Cardiac fibroblast (primary cell): ENCODE data around the gene LYL1.

Source experiments
- DNase-seq, 2 donors: peaks; one replicate each; pipeline versions ENCODE4 v3.0.0 to v3.0.0-alpha.2; 2010; ENCODE audit warnings: low read depth in 2 of 2
- H3K4me3 ChIP-seq, 2 donors: replicated peaks in 1 of 2; 1 replicate in 1 of 2; 2 replicates in 1 of 2; pipeline ENCODE4 v1.5.1; 2011; ENCODE audit warnings: low read depth in 2 of 2, low read length in 2 of 2, mild to moderate bottlenecking in 2 of 2, moderate library complexity in 1 of 2
- TF ChIP-seq, protein P1 (sequence below): IDR thresholded peaks from one replicate; pipeline ENCODE4 v1.5.1; 2011; ENCODE audit warnings: low read depth, mild to moderate bottlenecking, low read length, inconsistent platforms

LYL1 gene

DNA sequence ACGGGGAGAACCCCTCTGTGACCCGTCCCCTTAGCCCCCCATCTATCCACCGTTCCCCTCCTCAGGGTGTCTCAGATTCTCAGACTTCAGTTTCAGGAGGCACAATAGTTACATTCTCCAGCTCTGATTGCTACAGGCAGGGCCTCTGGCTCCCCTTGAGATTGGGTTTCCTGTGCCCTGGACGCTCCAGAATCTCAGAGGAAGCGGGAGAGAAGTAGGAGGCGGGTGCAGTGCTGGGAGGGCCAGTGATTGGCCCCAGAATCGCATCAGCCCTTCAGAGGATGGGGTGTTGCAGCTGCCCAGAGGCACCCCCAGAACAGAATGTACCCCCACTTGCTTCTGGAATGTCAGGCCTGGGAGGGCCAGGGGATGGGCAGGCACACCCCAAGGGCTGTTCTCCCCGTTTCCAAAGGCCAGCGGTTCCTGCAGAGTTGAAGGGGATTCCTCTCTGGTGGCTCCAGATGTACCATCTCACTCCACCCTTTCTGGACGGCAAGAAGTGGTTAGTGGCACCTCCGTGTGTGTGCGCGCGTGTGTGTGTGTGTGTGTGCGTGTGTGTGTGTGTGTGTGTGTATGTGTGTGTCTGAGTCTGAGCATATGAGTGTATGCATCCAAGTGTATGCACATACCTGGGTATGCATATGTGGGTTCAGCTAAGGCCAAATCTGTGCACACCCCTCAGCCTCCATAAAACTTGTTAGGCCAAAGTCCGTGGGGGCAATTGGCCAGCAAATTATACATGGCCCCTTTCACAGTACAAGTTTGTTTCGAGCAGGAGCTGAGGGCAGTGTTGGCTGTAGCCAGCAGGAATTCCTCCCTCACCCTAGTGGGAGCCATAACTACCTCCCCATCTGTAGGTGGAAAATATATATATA lies 35.5 kb downstream of the LYL1 start:
- peak in 1 of 2 donors; percentile 30 for DNase-seq
- TF ChIP-seq, protein P1, sequence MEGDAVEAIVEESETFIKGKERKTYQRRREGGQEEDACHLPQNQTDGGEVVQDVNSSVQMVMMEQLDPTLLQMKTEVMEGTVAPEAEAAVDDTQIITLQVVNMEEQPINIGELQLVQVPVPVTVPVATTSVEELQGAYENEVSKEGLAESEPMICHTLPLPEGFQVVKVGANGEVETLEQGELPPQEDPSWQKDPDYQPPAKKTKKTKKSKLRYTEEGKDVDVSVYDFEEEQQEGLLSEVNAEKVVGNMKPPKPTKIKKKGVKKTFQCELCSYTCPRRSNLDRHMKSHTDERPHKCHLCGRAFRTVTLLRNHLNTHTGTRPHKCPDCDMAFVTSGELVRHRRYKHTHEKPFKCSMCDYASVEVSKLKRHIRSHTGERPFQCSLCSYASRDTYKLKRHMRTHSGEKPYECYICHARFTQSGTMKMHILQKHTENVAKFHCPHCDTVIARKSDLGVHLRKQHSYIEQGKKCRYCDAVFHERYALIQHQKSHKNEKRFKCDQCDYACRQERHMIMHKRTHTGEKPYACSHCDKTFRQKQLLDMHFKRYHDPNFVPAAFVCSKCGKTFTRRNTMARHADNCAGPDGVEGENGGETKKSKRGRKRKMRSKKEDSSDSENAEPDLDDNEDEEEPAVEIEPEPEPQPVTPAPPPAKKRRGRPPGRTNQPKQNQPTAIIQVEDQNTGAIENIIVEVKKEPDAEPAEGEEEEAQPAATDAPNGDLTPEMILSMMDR: no peak

DNA sequence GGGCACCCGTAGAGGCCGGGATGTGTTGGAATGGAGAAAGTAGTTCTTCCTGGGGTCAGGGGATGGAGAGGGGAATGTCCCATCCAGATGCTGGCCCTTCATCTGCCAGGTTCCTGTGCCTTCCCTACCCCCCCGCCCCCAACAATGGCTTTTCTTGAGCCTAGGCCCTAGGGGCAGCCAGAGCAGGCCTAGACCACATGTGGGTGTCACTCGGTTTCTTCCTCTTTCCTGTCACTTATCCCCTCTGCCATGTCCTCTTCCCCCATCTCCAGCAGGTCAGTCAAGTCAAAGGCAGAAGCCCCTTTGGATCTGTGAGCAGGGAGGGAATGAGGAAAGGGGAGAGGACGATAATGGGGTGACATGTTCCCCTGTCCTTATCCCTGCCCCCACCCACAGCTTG lies 36.4 kb downstream of the LYL1 start:
- H3K4me3 ChIP-seq: no peak overlapping the region
- TF ChIP-seq, protein P1: no peak
- no peak for DNase-seq

More for the DNA sequence above, 35.5 kb downstream of the LYL1 start:
- H3K4me3 ChIP-seq: no peak overlapping the region

DNA sequence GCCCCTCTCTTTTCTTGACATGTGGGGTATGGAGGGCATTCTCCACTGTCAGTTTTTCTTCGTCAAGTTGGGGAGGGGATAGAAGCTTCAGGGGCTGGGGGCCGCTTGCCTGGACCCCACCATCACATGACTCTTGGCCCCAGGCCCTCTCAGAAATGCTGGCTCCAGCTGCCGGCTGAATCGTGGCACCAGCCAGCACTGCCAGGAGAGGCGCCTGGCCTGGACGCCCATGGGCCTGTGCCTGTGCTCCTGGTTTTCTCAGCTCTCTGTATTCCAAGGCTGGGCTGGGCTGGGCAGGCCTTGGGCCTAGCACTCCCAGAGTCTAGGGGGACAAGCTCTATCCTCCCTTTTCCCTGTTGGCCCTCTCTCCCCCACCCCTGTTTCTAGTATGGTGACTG lies 38.6 kb downstream of the LYL1 start:
- H3K4me3 ChIP-seq: no peak overlapping the region
- DNase-seq: no peak
- TF ChIP-seq, protein P1: no peak

DNA sequence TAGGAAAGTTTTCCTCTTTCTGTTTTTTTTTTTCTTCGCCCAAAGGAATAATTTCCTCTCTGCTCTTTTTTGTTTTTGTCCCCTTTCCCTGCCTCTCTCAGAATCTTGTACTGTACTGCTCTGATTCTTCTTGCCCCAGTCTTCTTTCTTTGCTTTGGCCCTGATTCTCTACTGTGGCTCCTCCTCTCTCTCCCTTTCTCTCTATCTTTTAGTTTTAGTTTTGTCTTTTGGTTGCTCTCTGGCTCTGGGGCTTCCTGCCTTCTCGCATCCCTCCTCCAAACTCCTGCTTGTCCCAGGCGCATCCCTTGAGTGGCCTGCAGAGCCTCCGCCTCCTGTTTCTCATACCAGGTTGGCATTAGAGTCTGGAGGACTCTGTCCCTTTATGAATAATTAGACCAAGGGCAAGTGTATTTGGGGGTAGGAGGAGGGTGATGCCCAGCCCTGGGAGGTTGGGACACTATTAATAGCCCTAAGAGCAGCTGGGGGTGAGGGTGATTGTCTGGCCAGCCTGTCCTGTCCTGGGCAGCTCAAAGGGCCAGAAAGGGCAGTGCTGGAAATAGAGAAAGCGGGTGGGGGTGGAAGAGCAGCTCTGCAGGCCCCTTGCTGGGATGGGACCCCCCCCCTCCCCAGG lies 39.1 kb downstream of the LYL1 start:
- no peak overlapping the region for H3K4me3 ChIP-seq
- TF ChIP-seq, protein P1: no peak
- peak in 1 of 2 donors; percentile 16 for DNase-seq

DNA sequence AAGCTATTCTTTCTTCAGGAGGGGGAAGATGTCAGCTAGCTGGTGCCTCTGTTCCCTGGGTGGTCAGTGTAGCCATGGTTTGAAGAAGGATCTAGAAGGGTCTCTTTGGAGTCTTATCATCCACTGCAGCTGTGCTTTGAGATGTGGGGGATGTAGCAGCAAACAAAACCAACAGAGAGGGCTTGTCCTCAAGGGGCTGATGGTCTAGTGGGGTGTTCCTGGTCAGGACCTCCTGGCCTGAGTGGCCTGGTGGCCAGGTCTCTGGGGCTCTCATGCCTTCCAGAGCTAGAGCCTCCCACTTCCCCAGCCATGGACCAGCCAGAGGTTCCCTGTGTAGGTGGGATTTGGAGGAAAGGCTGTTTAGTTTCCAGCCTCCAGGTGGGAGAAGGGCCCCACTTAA lies 40.3 kb downstream of the LYL1 start:
- H3K4me3 ChIP-seq: no peak overlapping the region
- no peak for DNase-seq
- TF ChIP-seq, protein P1: no peak

DNA sequence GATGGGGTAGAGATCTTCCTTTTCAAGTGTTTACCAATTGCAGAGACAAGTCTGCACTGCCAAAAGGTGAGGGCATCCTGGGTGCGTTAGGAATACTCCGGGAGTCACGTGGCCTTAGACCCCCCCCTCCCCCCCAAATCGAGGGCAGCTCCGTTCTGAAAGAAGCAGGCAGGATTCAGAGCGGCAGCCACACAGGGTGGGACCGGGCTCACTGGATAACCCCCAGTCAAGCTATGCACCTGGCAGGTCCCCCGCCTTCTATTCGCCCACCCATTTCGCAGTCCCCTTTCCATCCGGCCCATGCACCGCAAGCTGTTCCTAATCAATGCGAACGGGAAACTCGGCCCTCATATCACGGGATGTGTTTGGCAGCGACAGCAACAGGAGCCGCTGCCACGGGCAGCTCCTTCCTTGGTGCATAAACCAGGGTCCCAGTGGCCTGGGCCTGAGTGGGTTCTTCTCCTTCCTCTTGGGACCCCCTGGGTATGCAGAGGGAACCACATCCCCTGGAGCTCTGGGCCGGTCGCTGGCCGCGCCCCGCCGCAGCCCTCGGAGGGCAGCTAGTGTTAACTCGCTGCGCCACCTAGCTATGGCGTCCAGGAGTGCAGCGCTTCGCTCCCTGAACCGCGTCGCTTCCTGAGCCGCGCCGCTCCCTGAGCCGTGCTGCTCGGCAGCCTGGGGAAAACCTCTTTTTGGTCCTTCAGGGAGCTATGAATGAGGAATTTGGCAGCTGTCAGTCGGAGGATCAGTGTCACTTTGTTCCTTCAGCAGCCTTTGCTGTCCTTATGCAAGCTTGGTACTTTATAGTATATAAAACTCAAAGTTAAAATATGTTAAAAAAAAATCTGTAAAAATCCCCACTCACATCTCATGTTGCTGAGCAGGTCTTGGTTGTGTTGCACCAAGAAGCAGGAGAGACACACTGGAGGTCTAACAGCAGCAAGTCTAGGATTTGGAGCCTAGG lies 41.4 kb downstream of the LYL1 start:
- peak; percentile 79 to 81 for DNase-seq
- TF ChIP-seq, protein P1: peak; percentile 95
- peak overlapping the region; percentile 8 to 33 for H3K4me3 ChIP-seq
